Adipose tissue (tissue), 3 donors: ENCODE results near the gene AP3M1. TPM values are rescaled to one million over a fixed set of nuclear protein-coding genes. Genes with fewer than 3 reads are reported as not detected.

Experiments used
- polyA plus RNA-seq, 3 donors: library from polyadenylated mRNA; stranded (reverse); fragments of 200-250 nt; gene quantifications; one replicate each; pipeline ENCODE4 v1.2.3, GENCODE V29; 2013
- donor health status: healthy with polysubstance abuse.
- donor health status: Bipolar disorder and iron deficiency.
- donor health status: healthy.

Gene AP3M1
- polyA plus RNA-seq, 3 donors: 11.2 to 20.2 (median 13.2) TPM

Other genes with a start within 250 kb of the AP3M1 start
- gene PLAU, start 239.7 kb downstream of the AP3M1 start, polyA plus RNA-seq: 100 to 1,000 TPM in 1 of 3 donors, 10 to 100 TPM in 1, 1 to 10 TPM in 1; 3.6 to 175 (median 29.8) TPM
- 10 to 100 TPM; 12.9 to 64.5 (median 20.1) TPM for gene VCL, start 152.7 kb downstream of the AP3M1 start, polyA plus RNA-seq
- gene ADK, start 393 bp upstream of the AP3M1 start, polyA plus RNA-seq: 10 to 100 TPM; 10.9 to 28.3 (median 17.9) TPM